GM08714 (cell line): Measurements from ENCODE around the gene PAPOLB.
A peak's percentile ranks its signal among the peaks of the same experiment; 100 is the strongest.

Source experiments
- H3K4me3 ChIP-seq: fragments of 200-500 bp; sonication (Bioruptor generic); 2 replicates; pipeline ENCODE4 v1.5.1; 2014; ENCODE audit warnings: mild to moderate bottlenecking, low read length, inconsistent platforms
- ZNF274 ChIP-seq: IDR thresholded peaks from 2 replicates; pipeline ENCODE4 v1.6.1; 2012; ENCODE audit warnings: mild to moderate bottlenecking, low read depth, low read length

The PAPOLB gene

GRCh38 chr7:4868493-4868892 lies 6.7 kb upstream of the PAPOLB start:
- no peak for TF ChIP-seq ZNF274
- no peak overlapping the region for H3K4me3 ChIP-seq

- no peak overlapping the region for H3K4me3 ChIP-seq
- no peak for TF ChIP-seq ZNF274
Observed at GRCh38 chr7:4866528-4867496, 5.0 kb upstream of the PAPOLB start.

DNA sequence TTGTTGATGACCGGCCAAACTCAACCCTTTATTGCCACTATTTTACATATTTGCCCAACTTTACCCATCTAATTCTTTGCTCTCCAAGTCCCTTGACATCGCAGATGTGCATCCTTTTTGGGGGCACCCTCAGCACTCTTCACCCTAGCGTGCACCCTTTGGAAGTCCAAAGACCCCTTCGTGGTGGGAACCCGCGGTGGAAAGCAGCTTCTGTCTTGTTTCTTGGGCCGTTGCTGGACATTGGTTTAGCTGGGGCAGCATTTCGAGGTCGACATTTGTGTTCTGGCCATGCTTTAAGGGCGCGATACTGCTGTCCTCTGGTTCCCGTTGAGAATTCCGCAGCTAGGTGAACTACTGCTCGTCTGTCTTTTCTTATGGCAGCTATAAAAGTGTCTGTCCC lies 326 bp upstream of the PAPOLB start:
- TF ChIP-seq ZNF274: no peak
- peak overlapping the region; percentile 38; the same call in 1 of the 2 replicates for H3K4me3 ChIP-seq

- no peak for TF ChIP-seq ZNF274
- peak overlapping the region; percentile 38; the same call in 1 of the 2 replicates for H3K4me3 ChIP-seq
Observed at GRCh38 chr7:4861227-4861626, 603 bp downstream of the PAPOLB start.

- H3K4me3 ChIP-seq: no peak overlapping the region
- TF ChIP-seq ZNF274: no peak
Observed at GRCh38 chr7:4857189-4857588, 4.6 kb downstream of the PAPOLB start.

DNA sequence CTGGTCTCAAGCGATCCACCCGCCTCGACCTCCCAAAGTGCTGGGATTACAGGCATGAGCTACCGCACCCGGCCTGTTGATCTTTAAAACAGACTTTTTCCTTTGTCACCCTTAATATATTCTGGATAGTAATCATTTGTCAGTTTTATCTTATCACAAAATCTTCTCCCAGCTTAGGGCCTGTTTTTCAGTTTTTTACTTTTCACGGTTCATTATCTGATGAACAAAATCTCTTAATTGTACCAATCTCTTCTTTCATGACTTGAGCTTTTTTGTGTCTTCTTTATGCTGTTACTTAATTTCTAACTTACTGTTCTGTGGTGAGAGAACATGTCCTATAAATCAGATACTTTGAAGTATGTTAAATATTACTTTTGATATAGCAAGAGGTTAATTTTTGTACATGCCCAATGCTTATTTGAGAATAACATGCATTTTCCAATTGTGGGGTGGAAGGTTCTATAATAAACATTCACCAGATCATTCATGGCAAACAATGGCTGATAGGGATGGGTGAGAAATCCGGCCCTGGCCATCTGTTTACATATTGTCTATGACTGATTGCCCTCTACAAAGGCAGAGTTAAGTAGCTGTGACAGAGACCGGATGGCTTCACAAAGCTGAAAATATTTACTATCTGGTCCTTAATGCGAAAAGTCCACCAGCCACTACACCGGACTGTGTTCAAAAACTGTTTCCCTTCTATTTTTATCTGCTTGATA lies 5.3 kb downstream of the PAPOLB start:
- no peak overlapping the region for H3K4me3 ChIP-seq
- TF ChIP-seq ZNF274: no peak

GRCh38 chr7:4854916-4855315 lies 6.9 kb downstream of the PAPOLB start:
- H3K4me3 ChIP-seq: no peak overlapping the region

DNA sequence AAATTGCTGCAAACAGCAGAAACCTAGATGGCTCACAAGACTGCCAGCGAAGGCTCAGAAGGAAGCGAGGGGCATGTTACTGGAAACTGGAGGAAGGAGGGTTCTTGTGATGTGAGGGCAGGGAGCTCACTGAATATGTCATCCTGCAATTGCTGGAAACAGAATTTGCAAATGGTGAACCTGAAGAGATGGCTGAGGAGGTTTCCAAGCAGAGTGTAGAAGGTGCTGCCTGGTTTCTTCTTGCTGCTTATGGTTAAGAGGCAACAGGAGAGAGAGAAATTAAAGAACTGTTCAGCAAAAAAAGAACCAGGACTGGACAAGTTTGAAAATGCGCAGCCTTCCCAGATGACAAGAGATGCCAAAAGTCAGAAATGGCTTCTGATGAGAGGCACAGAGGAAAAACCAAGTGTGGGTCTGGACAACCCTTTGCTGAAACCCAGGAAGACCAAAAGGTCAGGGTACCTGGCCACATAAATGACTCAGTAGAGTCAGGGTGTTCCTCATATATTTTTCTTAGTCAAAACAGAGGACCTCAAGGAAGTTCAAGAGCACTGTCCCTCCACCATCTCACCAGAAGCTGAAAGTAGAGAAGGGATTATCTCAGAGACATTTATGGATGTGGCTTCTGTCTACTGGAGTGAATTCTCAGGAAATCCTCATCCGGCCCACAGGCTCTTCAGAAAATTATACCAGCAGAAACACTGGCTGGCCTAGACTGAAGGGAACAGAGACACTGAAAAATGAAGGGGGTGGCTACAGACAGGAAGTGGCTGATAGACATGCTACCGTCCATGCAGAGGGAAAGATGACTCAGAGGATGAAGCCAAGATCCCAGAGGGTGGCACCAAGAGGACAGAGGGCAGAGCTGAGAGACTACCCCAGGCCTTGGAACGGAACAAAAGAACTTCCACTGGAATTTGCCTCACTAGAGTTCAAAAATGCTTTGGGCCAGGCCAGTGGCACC lies 10.1 kb downstream of the PAPOLB start:
- no peak for TF ChIP-seq ZNF274
- H3K4me3 ChIP-seq: no peak overlapping the region

More at GRCh38 chr7:4854916-4855315, 6.9 kb downstream of the PAPOLB start:
- TF ChIP-seq ZNF274: no peak

GRCh38 chr7:4850262-4850795 lies 11.5 kb downstream of the PAPOLB start:
- TF ChIP-seq ZNF274: no peak

DNA sequence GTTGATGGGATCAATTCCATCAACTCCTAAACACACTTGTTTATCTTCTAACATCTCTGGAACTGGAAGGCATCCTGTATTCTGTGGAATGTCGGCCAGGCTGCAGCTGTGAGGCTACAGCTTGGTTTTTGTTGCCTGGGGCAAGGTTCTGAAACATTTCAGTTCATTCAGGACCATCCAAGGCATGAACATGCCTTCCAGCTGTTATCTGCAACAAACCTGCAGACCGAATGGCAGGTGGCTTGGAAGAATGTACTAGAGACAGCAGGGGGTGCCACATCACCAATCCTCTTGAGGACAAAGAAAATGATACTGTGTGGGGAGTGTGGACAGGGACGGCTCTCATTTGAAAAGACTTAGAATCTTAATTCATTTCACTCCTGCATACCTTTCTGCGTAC lies 12.4 kb downstream of the PAPOLB start:
- H3K4me3 ChIP-seq: no peak overlapping the region
- no peak for TF ChIP-seq ZNF274

More at GRCh38 chr7:4850262-4850795, 11.5 kb downstream of the PAPOLB start:
- no peak overlapping the region for H3K4me3 ChIP-seq

DNA sequence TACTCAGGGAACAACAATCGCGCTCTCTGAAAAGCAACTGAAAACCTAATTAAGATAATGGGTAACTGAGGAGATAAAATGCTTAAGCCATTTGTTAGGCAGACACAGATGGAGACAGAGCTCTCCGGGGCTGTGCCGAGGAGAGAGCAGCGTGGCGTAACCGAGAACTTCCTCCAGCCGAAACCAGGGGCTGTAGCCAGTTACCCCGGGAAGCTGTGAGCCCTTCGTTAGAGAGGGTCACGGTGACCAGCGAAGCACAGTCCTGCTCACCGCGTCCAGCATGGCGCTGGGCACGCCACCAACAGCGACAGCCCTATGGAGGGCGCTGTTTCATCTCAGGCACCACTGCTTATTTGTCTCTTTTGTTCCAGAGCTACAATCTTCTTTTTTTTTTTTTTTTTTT lies 16.1 kb downstream of the PAPOLB start:
- no peak for TF ChIP-seq ZNF274
- H3K4me3 ChIP-seq: no peak overlapping the region

DNA sequence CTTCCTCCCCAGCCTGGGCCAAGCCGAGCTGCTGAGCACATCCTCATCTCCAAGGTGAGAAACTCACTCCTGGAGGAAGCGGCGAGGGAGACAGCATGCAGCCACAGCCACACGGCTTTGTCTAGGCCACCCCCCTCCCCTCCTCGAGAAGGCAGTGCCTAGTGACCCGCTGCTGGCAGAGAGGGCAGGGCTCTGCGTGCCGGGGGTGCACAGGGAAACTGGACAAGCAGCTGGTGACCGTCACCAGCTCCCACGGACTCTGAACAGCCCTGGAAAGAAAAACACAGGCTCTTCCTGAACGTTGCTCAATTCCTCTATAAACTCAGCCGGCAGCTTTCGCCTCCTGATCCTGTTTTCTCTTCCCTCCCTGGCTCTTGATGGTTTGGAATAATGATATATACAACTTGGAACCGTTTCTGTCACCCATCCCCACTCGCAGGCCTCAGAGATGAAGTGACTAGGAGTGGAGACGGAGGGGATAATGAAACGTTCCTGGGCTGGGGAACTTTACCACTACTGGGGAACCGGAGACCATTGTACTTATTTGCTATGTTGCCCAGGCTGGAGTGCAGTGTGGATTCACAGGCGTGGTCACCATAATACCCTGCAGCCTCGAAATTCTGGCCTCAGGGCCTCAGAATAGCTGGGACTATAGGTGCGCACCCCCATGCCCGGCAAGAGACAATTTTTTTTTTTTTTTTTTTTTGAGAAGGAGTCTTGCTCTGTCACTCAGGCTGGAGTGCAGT lies 19.3 kb downstream of the PAPOLB start:
- no peak overlapping the region for H3K4me3 ChIP-seq
- no peak for TF ChIP-seq ZNF274

DNA sequence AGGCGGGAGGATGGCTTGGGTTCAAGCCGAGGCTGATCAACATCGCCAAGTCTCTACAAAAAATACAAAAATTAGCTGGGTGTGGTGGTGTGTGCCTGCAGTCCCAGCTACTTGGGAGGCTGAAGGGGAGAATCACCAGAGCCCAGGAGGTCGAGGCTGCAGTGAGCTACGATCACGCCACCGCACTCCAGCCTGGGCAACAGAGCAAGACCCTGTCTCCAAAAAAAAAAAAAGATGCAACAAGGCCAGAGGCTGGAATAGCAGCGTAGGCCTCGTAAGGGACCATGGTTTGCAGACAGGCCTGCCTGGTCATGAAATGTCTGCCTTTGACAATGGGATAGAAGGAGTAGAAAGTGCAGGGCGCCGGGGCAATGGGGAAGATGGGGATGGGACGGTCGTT lies 20.0 kb downstream of the PAPOLB start:
- no peak for TF ChIP-seq ZNF274
- no peak overlapping the region for H3K4me3 ChIP-seq
